Muscle of back (tissue), 11 donors: ENCODE results near the gene GTPBP4. TPM values are rescaled to one million over a fixed set of nuclear protein-coding genes. Genes with fewer than 3 reads are reported as not detected.
"Not testable (repeated sequence)": the region's sequence is repeated elsewhere in the genome, so short reads cannot be mapped to it uniquely, and the experiment has no call there.

Experiments
- DNase-seq, 3 donors: peaks; one replicate each; pipeline versions ENCODE4 v3.0.0 to v3.0.0-alpha.2; 2013
- polyA plus RNA-seq, 10 donors: library from polyadenylated mRNA; unstranded; fragments of 120-200 nt; gene quantifications; one replicate each; pipeline ENCODE4 v1.2.1, GENCODE V29; 2013; ENCODE audit not compliant: insufficient read length in 10 of 10

GTPBP4 gene
- polyA plus RNA-seq, 10 donors: 37.4 to 55.4 (median 48.8) TPM

DNA sequence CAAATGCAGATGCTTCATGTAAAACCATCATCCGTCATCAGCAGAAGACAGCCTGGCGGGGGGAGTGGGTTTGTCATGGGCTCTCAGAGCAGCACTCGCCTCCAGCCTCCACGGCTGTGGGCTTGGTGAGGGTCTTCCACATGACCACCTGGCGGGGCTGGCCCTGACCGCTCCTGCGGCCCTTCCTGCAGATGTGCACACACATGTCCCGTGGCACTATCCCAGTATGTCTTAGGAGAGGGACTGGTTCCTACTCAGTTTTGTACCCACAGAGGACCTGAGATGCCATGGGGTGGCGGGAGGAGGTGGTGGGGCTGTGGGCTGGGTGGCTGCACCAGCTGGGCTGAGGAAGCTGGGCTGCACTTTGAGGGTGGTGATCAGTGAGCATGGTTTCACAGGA is 32.7 kb downstream of the GTPBP4 start:
- no peak for DNase-seq

DNA sequence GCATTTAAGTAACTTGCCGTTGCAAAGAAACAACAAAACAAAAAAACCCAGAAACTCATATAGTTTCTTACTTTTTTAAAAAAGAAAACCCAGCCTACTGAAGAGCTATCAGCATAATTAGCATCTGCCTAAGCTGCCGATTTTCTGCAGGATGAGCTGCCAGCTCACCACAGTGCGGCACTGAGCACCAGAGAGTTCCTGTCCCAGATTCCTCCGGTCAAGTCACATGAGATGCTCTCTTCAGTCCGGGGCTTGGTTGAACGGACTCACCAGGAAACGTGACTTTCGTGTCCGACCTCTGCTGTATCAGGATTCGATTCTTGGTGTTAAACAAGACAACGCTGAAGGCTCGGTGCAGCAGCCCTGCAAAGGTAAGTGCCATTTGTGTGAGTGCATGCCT is 34.2 kb downstream of the GTPBP4 start:
- DNase-seq: no peak

DNA sequence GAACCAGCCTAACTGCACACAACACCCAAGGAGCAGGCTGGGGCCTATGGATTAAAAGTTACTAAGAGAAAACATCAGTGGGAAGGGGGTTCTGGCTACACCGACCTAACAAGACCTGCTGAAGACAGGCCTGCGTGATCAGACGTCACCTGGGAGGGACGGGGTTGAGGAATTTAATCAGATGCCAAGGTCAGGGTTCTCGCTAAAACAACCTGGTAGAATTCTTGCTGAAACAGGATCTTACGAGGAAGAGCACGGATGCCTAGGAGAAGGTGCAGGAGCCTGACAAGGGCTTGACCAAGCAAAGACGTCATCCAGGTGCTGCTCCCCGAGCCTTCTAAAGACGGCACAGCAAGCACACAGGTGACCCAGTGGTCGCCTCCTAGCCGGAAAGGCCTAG is 35.9 kb downstream of the GTPBP4 start:
- no peak for DNase-seq

DNA sequence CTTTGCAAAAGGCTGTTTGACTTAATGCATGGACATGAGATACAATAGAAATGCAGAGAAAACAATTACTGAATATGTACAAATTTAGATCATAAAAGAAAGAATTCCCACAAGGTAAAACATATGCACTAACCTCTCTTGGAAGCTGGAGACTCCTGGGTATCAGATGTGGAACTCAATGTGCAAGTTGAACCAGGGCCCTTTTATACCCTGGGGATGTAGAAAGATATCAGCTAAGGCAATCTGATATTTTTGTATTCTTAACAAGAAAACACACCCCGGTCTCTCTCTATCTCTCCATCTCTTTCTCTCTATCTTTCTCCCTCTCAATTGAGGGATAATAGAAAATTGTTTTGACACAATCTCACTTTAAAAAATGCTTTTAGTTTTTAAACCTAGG is 37.4 kb downstream of the GTPBP4 start, which contains the start of gene IDI2:
IDI2 (minus strand) TSS at position 177 of the 400 bp plus-strand sequence. CDS start 1,136 bp downstream, outside the sequence.
- DNase-seq: no peak

DNA sequence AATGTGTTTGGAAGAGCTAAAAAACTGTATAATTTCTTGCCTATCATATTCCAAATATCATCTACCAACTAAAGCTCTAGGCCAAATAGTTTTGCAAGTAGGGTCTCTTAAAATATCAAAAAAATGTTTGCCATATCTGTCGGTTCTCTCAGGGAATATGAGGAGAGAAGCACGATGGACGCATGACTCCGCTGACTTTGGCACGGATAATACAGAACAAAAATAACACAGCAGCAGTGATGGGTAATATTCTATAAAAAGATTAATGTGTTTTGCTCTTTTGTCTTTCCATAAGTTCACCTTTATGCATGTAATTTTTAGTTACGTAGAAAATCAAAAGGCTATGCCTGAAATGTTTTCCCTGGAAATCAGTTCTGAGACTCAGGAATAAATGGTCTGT is 38.3 kb downstream of the GTPBP4 start:
- DNase-seq: no peak

DNA sequence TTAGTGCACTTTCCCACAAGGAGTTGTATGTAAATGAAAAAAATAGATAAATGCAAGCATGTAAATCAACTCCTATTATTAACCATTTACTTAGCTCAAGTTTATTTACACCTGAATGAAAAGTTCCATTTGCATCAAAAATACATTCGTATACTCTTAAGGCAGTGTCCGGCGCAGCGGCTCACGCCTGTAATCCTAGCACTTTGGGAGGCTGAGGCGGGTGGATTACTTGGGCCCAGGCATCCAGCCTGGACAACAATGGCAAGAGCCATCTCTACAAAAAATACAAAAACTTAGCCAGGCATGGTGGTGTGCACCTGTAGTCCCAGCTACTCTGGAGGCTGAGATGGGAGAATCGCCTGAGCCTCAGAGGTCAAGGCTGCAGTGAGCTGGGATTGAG is 41.6 kb downstream of the GTPBP4 start:
- DNase-seq: no peak

DNA sequence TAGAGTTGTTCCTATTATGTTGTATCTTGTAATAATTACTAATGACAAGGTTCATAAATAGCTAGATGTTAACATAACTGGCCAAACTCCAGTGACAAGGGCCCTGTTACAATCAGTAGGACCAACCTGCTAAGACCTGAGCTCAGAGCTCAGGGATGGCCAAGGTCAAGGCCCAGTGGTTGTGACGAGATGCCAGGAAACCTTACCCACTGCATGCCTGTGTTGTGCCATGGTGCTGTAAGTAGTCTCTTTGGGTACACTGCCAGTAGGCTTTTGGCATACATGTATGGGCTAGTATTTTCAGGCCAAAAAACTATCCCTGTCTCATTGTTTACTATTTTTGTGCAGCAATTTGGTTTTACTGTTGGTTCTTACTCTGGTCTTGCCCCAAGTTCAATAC is 45.4 kb downstream of the GTPBP4 start:
- no peak for DNase-seq

DNA sequence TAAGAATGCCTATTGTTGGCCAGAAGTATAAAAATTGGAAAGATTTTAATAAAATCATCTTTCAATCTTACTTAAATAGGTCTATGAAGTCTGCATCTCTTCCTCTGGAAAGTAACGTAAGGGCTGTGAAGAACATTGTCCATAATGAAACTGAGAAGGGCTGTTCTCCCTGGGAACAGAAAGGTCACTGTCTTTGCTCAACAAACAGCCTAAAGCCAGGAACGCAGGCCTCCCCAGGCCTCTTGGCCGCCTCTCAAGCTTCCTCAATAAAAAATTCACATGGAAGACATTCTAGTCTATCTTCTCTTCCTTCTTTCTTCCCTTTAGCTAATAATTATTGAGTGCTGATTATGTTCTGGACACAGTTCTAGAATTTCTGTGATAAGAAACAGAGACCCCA is 46.5 kb downstream of the GTPBP4 start:
- DNase-seq: peak in 1 of 3 donors; percentile 45

DNA sequence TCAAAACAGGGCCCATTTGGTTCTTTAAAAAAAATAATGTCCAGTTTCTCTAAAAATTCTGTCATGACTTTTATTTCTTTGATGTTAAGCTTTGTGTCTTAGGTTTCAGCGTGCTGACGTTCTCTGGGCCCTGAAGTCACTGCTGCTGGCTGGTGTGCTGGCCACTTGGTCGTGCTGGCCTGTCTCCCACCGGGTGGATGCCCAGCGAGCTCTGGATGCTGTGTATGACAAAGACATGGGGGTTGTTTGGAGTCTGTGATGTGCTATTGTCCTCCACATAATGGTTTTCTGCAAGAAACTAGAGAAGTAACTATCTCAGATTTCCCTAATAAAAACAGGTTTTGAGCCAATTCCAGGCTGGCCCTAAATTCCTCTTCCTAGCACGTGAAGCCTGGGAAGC is 47.0 kb downstream of the GTPBP4 start:
- peak in 1 of 3 donors; percentile 15 for DNase-seq

DNA sequence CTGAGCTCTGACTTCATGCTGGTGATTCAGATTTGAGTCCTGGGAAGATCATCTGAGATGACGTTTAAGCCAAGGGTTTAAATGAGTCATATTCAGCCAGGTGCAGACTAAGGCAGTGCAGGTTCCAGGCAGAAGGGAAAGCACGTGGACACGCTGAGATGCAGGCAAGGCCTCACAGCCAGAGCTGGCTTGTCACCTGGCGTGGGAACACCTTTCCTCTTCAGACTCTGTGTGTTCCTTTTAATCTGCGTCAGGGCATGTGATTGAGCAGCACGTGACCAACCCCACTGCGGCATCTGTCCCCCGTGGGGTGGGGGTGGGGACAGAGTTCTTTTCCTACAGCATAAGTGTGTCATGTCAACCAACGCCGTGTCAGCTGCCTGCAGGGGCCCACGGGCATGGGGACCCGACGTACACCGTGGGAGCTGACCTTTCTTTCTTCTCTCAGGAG is 48.1 kb downstream of the GTPBP4 start:
- no peak for DNase-seq

DNA sequence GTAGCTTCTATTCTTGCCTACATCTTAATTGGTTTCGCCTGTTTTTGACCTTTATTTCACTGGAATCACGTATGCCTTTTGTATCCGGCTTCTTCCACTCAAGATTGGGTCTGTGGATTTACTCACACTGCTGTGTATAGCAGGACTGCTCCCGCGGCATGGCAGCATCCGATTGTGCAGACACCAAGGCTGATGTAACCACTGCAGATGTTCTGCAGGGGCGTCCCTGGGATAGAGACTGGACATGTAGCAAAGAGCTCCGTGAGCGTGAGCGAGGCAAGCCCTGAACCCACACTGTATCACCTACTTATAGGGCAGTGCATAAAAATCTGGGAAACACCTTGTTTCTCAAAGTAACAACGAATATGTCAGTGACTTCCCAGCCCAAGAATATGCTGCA is 48.9 kb downstream of the GTPBP4 start:
- DNase-seq: no peak

DNA sequence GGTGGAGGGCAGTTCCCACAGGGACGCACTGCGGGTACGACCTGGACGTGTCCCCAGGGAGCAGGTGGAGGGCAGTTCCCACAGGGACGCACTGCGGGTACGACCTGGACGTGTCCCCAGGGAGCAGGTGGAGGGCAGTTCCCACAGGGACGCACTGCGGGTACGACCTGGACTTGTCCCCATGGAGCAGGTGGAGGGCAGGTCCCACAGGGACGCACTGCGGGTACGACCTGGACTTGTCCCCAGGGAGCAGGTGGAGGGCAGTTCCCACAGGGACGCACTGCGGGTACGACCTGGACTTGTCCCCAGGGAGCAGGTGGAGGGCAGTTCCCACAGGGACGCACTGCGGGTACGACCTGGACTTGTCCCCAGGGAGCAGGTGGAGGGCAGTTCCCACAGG is 50.5 kb downstream of the GTPBP4 start:
- not testable (repeated sequence) for DNase-seq

DNA sequence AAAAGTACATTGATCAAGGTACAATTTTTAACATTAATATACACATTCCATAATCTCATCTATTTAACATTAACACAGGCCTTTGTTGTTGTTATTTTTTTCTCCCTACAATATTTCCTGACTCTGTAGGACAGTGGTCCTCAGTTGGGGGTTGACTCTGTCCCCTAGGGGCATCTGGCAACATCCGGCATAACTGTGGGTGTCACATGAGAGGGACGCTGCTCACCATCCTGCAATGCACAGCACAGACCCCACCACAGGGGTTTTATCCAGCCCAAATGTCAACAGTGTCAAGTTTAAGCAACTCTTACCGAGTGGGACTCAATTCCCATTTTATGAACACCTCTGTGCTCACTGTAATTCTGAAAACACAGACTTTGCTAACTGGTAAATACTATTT is 51.9 kb downstream of the GTPBP4 start:
- no peak for DNase-seq

DNA sequence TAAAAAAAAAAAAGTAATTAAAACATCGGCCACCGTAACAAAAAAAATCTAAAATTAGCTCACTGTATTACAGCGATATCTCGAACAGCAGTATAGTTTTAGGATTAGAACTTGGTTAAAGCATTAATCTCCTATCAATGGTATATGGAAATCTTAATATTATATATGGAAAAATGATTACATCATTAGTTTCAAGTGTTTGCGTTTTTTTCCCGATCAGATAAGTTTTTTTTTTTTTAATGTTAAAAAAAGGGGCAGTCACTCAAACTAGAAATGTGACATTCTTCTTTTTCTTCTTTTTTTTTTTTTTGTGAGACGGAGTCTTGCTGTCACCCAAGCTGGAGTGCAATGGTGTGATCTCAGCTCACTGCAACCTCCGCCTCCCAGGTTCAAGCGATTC is 53.3 kb downstream of the GTPBP4 start:
- DNase-seq: no peak

DNA sequence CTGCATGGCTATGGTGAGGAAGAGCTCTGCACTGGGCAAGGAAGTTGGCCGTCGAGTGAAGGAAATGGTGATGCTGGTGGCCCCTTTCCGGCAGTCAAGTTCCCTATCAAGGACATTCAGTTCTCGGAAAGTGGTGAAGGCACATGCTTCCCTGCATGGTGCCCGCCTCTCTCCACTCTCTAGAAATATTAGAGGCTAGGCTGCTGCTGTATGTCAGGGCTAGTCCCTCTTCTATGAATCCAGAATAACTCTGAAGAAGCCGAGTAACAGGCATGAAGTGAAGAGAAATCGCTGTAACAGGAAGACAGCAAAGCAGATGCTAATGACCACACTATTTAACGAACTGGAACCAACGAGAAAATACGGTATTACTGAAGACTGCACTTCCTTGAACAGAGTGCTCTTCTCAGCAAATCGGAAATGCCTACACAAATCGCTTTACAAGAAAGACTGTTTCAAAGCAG is 55.3 kb downstream of the GTPBP4 start:
- peak in 1 of 3 donors; percentile 39 for DNase-seq

DNA sequence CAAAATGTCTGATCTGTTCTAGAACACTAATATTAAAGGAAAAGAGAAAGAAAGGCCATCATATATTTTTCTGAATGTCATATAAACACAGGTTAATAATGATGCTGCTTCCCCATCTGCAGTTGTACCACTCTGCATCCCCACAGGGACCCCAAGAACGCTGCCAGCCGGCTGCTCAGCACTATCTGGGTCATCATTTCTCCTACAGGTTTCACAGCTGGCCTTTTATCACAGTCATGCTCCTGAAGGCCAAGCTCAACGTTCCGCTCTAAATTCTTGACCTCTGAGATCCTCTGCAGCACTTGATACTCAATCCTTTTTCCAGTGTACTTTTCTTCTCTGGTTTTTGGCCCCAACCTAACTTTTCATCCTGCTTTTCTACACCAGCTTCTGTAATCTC is 55.9 kb downstream of the GTPBP4 start:
- no peak for DNase-seq

DNA sequence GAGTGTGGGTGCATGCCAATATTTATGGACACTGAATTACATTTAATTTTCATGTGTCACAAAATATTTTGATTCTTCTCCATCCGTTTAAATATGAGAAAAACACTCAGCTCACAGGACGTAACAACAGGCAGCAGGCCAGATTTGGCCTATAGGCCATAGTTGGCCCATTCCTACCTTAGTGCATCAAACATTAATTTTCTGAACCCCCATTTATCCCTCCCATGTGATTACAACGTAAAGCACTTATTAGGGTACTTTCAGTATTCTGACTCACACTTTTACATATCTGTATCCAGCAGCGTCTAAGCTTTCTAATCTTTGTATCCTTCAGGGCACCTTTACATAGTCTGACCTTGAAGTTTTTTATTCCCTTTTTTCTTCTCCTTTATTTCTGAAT is 56.7 kb downstream of the GTPBP4 start:
- no peak for DNase-seq

DNA sequence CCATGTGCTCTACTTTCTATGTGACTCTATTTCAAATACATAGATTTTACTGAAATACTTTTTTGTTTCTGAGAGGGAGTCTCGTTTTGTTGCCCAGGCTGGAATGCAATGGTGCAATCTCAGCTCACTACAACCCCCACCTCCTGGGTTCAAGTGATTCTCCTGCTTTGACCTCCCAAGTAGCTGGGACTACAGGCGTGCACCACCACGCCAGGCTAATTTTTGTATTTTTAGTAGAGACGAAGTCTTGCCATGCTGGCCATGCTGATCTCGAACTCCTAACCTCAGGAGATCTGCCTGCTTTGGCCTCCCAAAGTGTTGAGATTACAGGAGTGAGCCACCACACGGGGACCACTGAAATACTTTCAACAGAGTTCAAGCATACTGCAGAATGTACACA is 57.2 kb downstream of the GTPBP4 start:
- DNase-seq: no peak

DNA sequence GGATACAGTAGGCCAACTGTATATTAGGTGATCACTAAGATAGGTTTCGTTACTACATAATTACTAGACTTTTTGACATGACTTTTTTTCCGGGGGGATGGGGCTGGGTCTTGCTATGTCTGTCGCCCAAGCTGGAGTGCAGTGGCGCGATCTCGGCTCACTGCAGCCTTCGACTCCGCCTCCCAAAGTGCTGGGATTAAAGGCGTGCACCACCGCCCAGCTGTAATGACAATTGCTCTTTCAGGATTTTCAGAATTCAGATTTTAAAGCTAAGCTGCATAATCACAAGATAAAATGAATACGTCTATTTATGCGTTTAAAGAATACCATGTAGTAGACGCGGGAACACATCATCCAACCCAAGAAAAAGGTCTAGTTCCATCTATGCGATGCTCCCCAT is 59.7 kb downstream of the GTPBP4 start:
- no peak for DNase-seq

DNA sequence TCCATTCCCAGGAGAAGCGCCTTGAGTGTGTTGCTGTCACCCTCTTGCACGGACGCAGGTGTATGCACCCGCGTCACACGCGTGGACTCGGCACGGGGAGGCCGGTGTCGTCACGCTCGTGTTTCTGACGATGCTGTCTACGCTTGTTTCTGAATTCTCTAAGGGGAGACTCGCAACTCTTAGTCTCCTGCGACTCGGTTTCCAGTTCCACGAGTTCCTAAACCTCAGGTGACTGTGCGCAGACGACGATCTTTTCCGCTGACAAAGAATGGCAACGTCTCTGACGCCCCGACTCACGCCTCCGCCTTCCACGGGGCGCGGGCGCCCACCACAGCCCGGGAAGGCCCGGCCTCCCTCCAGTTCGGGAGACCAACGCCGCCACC is 60.1 kb downstream of the GTPBP4 start:
- DNase-seq: no peak

DNA sequence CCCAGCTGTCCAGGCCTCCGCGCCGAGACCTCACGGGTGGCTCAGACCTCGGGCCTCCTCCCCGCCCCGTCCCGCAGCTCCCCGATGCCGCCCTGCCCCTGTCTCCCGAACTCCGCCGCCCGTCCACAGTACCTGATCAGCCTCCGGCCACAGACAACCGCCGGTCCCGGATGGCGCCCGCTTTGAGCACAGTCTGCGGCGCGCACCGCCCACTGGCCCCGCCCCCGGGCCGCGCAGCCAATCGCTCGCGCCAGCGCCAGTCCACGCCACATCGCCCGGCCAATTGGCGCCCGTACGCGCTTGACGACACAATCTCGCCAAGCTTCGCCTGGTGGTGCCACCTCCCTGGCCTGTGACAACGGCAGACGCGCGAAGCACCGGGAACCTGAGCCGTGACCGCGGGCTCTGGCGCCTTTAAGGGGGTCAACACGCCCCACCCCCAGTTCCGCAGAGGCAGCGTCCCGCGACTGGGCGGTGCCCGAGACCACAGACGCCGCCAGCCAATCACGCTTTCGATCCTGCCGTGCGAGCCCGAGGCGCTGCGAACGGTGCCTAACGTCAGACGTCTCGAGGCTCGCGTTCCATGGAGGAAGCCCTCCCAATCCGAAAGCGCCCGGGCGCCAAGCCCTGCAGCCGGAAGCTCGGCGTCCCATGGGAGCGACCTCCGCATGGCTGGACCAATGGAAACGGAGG is 60.6 kb downstream of the GTPBP4 start, which contains the start of gene IDI1:
IDI1 (minus strand) TSS at position 388 of the 693 bp plus-strand sequence; CDS start at position 272, 116 bp downstream.
- peak; percentile 99 for DNase-seq

DNA sequence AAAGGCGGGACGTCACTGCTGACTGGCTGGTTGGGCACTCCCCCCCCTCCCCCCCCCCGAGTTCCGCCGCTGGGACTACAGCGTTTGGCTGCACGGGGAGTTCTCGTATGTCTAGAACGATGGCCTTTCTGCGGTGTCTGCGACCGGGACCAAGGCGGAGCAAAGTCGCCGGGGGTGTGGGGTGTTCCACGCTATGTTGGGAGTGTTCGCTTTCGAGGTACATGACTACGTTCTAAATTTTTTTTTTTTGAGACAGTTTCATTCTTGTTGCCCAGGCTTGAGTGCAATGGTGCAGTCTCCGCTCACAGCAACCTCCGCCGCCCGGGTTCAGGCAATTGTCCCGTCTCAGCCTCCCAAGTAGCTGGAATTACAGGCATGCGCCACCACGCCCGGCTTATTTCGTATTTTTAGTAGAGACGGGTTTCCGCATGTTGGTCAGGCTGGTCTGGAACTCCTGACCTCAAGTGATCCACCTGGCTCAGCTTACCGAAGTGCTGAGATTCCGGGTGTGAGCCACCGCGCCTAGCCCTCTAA is 61.3 kb downstream of the GTPBP4 start:
- DNase-seq: no peak

DNA sequence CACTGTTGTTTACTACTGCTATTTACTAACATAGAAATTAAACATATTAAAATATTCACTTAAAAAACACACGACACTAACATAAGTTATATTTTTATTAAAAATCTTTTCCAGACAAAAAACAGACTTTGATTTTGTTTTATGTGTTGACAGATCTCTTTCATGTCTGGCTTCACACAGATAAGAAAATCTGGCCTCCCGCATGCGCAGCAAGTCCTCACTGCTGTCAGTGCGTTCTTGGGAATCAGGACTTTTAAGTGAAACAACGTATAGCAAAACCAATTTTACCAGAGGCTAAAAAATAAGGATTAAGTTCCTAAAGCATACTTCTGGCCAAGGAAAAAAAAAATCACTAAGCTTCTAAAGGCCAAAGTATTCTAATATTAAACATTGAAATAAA is 61.9 kb downstream of the GTPBP4 start:
- DNase-seq: no peak

DNA sequence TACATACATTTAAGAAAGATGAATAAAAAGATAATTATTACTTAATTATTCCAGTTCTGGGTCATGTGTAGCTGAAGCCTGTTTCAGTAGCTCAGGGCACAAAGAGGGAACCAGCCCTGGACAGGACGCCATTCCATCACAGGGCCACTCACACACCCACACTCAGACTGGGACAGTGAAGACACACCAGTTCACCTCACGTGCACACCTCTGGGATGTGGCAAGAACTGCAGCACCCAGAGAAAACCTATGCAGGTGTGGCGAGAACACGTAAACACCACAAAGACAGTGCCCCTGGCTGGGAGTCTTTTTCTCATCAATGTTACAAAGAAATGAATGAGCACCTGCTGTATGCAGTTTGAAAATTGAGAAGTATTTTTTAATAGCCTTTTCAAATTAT is 62.3 kb downstream of the GTPBP4 start:
- DNase-seq: no peak
